GM15510 (cell line): ENCODE results near the gene IFNA4.
"Not testable (repeated sequence)": the region's sequence is repeated elsewhere in the genome, so short reads cannot be mapped to it uniquely, and the experiment has no call there.

Experiments
- POLR2A ChIP-seq: IDR thresholded peaks from 3 replicates; pipeline ENCODE4 v1.6.1; 2011; ENCODE audit warnings: borderline replicate concordance; ENCODE audit not compliant: insufficient read length; ENCODE audit errors: extremely low read depth

The IFNA4 gene

GRCh38 chr9:21187487-21187886, at the start of gene IFNA4:
TSS of gene IFNA4 (minus strand) at chr9:21187587. CDS start at chr9:21187531, 56 bp downstream.
- not testable (repeated sequence) for TF ChIP-seq POLR2A

- TF ChIP-seq POLR2A = no peak
Observed at GRCh38 chr9:21234153-21234687, 46.8 kb upstream of the IFNA4 start.

- no peak for TF ChIP-seq POLR2A
Observed at GRCh38 chr9:21233258-21233657, 45.9 kb upstream of the IFNA4 start.

- no peak for TF ChIP-seq POLR2A
Observed at GRCh38 chr9:21228122-21228521, 40.7 kb upstream of the IFNA4 start, which contains the start of gene IFNA17. TSS of gene IFNA17 (minus strand) at chr9:21228222. CDS start at chr9:21228173, 49 bp downstream.

GRCh38 chr9:21217211-21217610, 29.8 kb upstream of the IFNA4 start, which contains the start of gene IFNA16:
TSS of gene IFNA16 (minus strand) at chr9:21217311. CDS start at chr9:21217305, 6 bp downstream.
- not testable (repeated sequence) for TF ChIP-seq POLR2A

GRCh38 chr9:21210311-21210710, 22.9 kb upstream of the IFNA4 start:
- TF ChIP-seq POLR2A = no peak

- not testable (repeated sequence) for TF ChIP-seq POLR2A
Observed at GRCh38 chr9:21207043-21207442, 19.7 kb upstream of the IFNA4 start, which contains the start of gene IFNA10. TSS of gene IFNA10 (minus strand) at chr9:21207143. CDS start at chr9:21207097, 46 bp downstream.

GRCh38 chr9:21205204-21205603, 17.8 kb upstream of the IFNA4 start:
- TF ChIP-seq POLR2A = no peak

- TF ChIP-seq POLR2A = not testable (repeated sequence)
Observed at GRCh38 chr9:21202105-21202504, 14.7 kb upstream of the IFNA4 start, which contains the start of gene IFNA7. TSS of gene IFNA7 (minus strand) at chr9:21202205. CDS start at chr9:21202165, 40 bp downstream.

GRCh38 chr9:21174671-21175070, 12.7 kb downstream of the IFNA4 start:
- TF ChIP-seq POLR2A = no peak

- no peak for TF ChIP-seq POLR2A
Observed at GRCh38 chr9:21172156-21172555, 15.2 kb downstream of the IFNA4 start.

- no peak for TF ChIP-seq POLR2A
Observed at GRCh38 chr9:21171351-21171750, 16.0 kb downstream of the IFNA4 start.

- TF ChIP-seq POLR2A = not testable (repeated sequence)
Observed at GRCh38 chr9:21166560-21166959, 20.8 kb downstream of the IFNA4 start, which contains the start of gene IFNA21. TSS of gene IFNA21 (minus strand) at chr9:21166660. CDS start at chr9:21166612, 48 bp downstream.

- TF ChIP-seq POLR2A = no peak
Observed at GRCh38 chr9:21165516-21165915, 21.9 kb downstream of the IFNA4 start.

GRCh38 chr9:21160178-21160577, 27.2 kb downstream of the IFNA4 start:
- no peak for TF ChIP-seq POLR2A

GRCh38 chr9:21155501-21155900, 31.9 kb downstream of the IFNA4 start:
- TF ChIP-seq POLR2A = no peak
